Loucy (cell line): ENCODE results near the gene LRPPRC.

Experiments
- H2AFZ ChIP-seq: fragments of 200-600 bp; sonication (generic); 2 replicates; pipeline ENCODE4 v1.6.0; 2016; ENCODE audit warnings: antibody characterized with exemption, mild to moderate bottlenecking, low read length, moderate library complexity
- H3F3A ChIP-seq: fragments of 200-600 bp; 2 replicates; pipeline ENCODE4 v1.6.0; 2016; ENCODE audit warnings: antibody characterized with exemption, low read depth, mild to moderate bottlenecking
- H3K27me3 ChIP-seq: fragments of 200-600 bp; sonication (generic); 2 replicates; pipeline ENCODE4 v1.6.1; 2014; ENCODE audit warnings: low read length, mild to moderate bottlenecking; ENCODE audit not compliant: insufficient read depth, poor library complexity, severe bottlenecking
- H3K36me3 ChIP-seq: fragments of 200-600 bp; sonication (generic); 2 replicates; pipeline ENCODE4 v1.6.1; 2016; ENCODE audit warnings: low read length; ENCODE audit not compliant: insufficient read depth
- H3K4me1 ChIP-seq: fragments of 200-600 bp; sonication (generic); 2 replicates; pipeline ENCODE4 v1.5.1; 2014; ENCODE audit warnings: low read length, mild to moderate bottlenecking; ENCODE audit not compliant: insufficient read depth, poor library complexity, severe bottlenecking
- H3K4me2 ChIP-seq: fragments of 200-600 bp; sonication (generic); 2 replicates; pipeline ENCODE4 v1.6.0; 2014; ENCODE audit warnings: antibody characterized with exemption, low read length, low read depth, mild to moderate bottlenecking; ENCODE audit not compliant: poor library complexity, severe bottlenecking
- H3K4me3 ChIP-seq: fragments of 200-600 bp; sonication (generic); 2 replicates; pipeline ENCODE4 v1.5.1; 2014; ENCODE audit warnings: low read length, mild to moderate bottlenecking, mixed read lengths; ENCODE audit not compliant: poor library complexity, severe bottlenecking
- H3K79me2 ChIP-seq: fragments of 200-600 bp; sonication (generic); 2 replicates; pipeline ENCODE4 v1.6.1; 2014; ENCODE audit warnings: low read length; ENCODE audit not compliant: insufficient read depth
- H3K9ac ChIP-seq: fragments of 200-600 bp; sonication (generic); 2 replicates; pipeline ENCODE4 v1.6.0; 2014; ENCODE audit warnings: mild to moderate bottlenecking, low read depth, low read length, moderate library complexity; ENCODE audit not compliant: poor library complexity, severe bottlenecking
- H3K9me2 ChIP-seq: fragments of 200-600 bp; sonication (generic); replicated peaks from 2 replicates; pipeline ENCODE4 v1.6.1; 2016; ENCODE audit warnings: low read depth, low read length, mixed read lengths
- H3K9me3 ChIP-seq: fragments of 200-600 bp; sonication (generic); 2 replicates; pipeline ENCODE4 v1.6.1; 2014; ENCODE audit warnings: mild to moderate bottlenecking, antibody characterized with exemption, low read length, low read depth; ENCODE audit not compliant: insufficient read depth
- H4K20me1 ChIP-seq: fragments of 200-600 bp; sonication (generic); 2 replicates; pipeline ENCODE4 v1.6.0; 2014; ENCODE audit warnings: antibody characterized with exemption, low read length, mild to moderate bottlenecking; ENCODE audit not compliant: insufficient read depth, poor library complexity, severe bottlenecking
- EZH2phosphoT487 ChIP-seq: fragments of 200-600 bp; IDR thresholded peaks from 2 replicates; pipeline ENCODE4 v1.6.1; 2018; ENCODE audit warnings: antibody characterized with exemption, mild to moderate bottlenecking, moderate library complexity, borderline replicate concordance
- TF ChIP-seq, protein P1 (sequence below): fragments of 200-600 bp; sonication (generic); conservative IDR thresholded peaks from 2 replicates; pipeline ENCODE4 v1.5.1; 2014; ENCODE audit warnings: mild to moderate bottlenecking, antibody characterized with exemption, low read length

Gene LRPPRC

DNA sequence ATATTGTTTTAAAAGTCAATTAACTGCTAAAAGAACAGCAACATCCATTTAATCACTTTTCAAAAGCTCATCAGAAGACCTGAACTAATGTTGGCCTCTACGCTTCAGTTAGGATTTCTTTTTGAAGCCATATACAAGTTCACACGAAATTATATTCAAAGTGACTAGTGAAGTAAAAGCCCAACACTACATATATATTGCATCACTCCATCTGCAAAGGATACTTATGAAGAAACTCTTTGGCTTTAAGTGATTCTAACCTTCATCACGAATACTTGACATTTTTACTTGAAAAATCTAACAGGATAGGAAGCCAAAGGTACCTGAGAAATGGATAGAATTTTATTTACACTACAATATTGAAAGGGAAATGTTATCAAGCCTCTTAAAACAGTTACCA lies 50.4 kb downstream of the LRPPRC start:
- H2AFZ ChIP-seq: no peak overlapping the region
- H3K9me2 ChIP-seq: no peaks in the 10 kb centered on the region
- TF ChIP-seq, protein P1, sequence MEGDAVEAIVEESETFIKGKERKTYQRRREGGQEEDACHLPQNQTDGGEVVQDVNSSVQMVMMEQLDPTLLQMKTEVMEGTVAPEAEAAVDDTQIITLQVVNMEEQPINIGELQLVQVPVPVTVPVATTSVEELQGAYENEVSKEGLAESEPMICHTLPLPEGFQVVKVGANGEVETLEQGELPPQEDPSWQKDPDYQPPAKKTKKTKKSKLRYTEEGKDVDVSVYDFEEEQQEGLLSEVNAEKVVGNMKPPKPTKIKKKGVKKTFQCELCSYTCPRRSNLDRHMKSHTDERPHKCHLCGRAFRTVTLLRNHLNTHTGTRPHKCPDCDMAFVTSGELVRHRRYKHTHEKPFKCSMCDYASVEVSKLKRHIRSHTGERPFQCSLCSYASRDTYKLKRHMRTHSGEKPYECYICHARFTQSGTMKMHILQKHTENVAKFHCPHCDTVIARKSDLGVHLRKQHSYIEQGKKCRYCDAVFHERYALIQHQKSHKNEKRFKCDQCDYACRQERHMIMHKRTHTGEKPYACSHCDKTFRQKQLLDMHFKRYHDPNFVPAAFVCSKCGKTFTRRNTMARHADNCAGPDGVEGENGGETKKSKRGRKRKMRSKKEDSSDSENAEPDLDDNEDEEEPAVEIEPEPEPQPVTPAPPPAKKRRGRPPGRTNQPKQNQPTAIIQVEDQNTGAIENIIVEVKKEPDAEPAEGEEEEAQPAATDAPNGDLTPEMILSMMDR: no peak
- no peak for TF ChIP-seq EZH2phosphoT487
- H3K79me2 ChIP-seq: no peaks in the 10 kb centered on the region
- no peaks in the 10 kb centered on the region for H4K20me1 ChIP-seq
- H3K4me3 ChIP-seq: no peak overlapping the region
- no peak overlapping the region for H3K9ac ChIP-seq
- no peaks in the 10 kb centered on the region for H3K27me3 ChIP-seq
- peaks cover 78% of the 10 kb centered on the region for H3K36me3 ChIP-seq
- no peaks in the 10 kb centered on the region for H3K9me3 ChIP-seq
- H3F3A ChIP-seq: no peaks in the 10 kb centered on the region
- H3K4me1 ChIP-seq: no peaks in the 10 kb centered on the region
- H3K4me2 ChIP-seq: no peak overlapping the region

DNA sequence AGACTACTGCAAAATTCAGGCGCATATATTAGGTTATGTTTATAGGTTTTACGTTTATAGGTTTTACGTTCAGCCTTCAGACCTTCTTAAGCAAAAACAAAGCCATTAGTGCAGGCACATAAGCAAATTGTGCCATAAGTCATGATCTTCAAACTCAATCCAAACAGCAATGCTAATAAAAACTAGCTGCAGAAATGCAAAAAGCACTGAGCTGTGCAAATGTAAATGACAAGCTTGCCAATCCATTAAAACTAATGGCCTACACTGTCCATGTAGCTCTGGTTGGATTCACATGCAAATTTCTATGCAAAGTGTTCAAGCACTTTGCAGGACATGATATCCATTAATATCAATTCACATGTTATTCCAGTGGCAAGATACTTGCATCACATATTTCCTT lies 50.9 kb downstream of the LRPPRC start:
- Histone ChIP-seq H4K20me1 (no peaks in the 10 kb centered on the region), H3K9me2 (no peaks in the 10 kb centered on the region), H3K4me3 (no peak overlapping the region), H3K4me1 (no peaks in the 10 kb centered on the region), H3K27me3 (no peaks in the 10 kb centered on the region), H3K9ac (no peak overlapping the region), H3K4me2 (no peak overlapping the region), H3K36me3 (peaks cover 84% of the 10 kb centered on the region), H2AFZ (no peak overlapping the region), H3K9me3 (no peaks in the 10 kb centered on the region), H3F3A (no peaks in the 10 kb centered on the region), H3K79me2 (no peaks in the 10 kb centered on the region)
- TF ChIP-seq, protein P1: no peak
- no peak for TF ChIP-seq EZH2phosphoT487

- H3K9ac ChIP-seq: no peak overlapping the region
- TF ChIP-seq, protein P1: no peak
- no peak for TF ChIP-seq EZH2phosphoT487
- no peaks in the 10 kb centered on the region for H3K4me1 ChIP-seq
- peaks cover 82% of the 10 kb centered on the region for H3K36me3 ChIP-seq
- H2AFZ ChIP-seq: no peak overlapping the region
- no peaks in the 10 kb centered on the region for H3K27me3 ChIP-seq
- no peaks in the 10 kb centered on the region for H3K9me2 ChIP-seq
- no peaks in the 10 kb centered on the region for H3F3A ChIP-seq
- no peak overlapping the region for H3K4me3 ChIP-seq
- no peaks in the 10 kb centered on the region for H3K9me3 ChIP-seq
- no peaks in the 10 kb centered on the region for H3K79me2 ChIP-seq
- no peak overlapping the region for H3K4me2 ChIP-seq
- H4K20me1 ChIP-seq: no peaks in the 10 kb centered on the region
Measured at GRCh38 chr2:43943809-43944452, 51.9 kb downstream of the LRPPRC start.
